HepG2 (cell line): ENCODE data around the gene ANKRD44.

ENCODE experiments used
- CTCF ChIP-seq: sonication (generic); formaldehyde crosslinking; IDR thresholded peaks from 2 replicates; pipeline ENCODE4 v1.5.0; 2020; ENCODE audit warnings: mild to moderate bottlenecking, missing genetic modification reagents, moderate library complexity
- GLMP ChIP-seq: sonication (generic); formaldehyde crosslinking; IDR thresholded peaks from 2 replicates; pipeline ENCODE4 v1.9.0; 2021; ENCODE audit warnings: missing genetic modification reagents, mild to moderate bottlenecking, borderline replicate concordance
- ZNF431 ChIP-seq: sonication (generic); formaldehyde crosslinking; IDR thresholded peaks from 2 replicates; pipeline ENCODE4 v1.9.0; 2022; ENCODE audit warnings: missing genetic modification reagents, low read depth, mild to moderate bottlenecking, borderline replicate concordance

GRCh38 chr2:196974970-196975369 is 335.6 kb downstream of the ANKRD44 start:
- no peak for TF ChIP-seq GLMP (CRISPR knock-in tag)
- TF ChIP-seq CTCF (CRISPR knock-in tag) = no peak
- no peak for TF ChIP-seq ZNF431 (CRISPR knock-in tag)
